COLO668 (cell line): ENCODE measurements around the gene FOXK1.
"Not testable (repeated sequence)": the region's sequence is repeated elsewhere in the genome, so short reads cannot be mapped to it uniquely, and the experiment has no call there.

ENCODE experiments used
- DNase-seq: peaks from one replicate; lab custom pipeline; 2025; ENCODE audit not compliant: unreplicated experiment; lab: John Stamatoyannopoulos, UW

Gene FOXK1

GRCh38 chr7:4783292-4783652, 101.2 kb downstream of the FOXK1 start:
- no peak for DNase-seq

GRCh38 chr7:4783762-4784351, 101.8 kb downstream of the FOXK1 start:
- no peak for DNase-seq

GRCh38 chr7:4784799-4785198, 102.7 kb downstream of the FOXK1 start:
- no peak for DNase-seq

GRCh38 chr7:4785371-4785770, 103.3 kb downstream of the FOXK1 start:
- no peak for DNase-seq

- no peak for DNase-seq
Observed at GRCh38 chr7:4786015-4786414, 103.9 kb downstream of the FOXK1 start.

GRCh38 chr7:4787541-4787940, 105.4 kb downstream of the FOXK1 start:
- no peak for DNase-seq

- no peak for DNase-seq
Observed at GRCh38 chr7:4787947-4788626, 106.0 kb downstream of the FOXK1 start.

GRCh38 chr7:4788627-4789189, 106.6 kb downstream of the FOXK1 start:
- DNase-seq = no peak

GRCh38 chr7:4789194-4790077, 107.3 kb downstream of the FOXK1 start:
- no peak for DNase-seq

- DNase-seq = no peak
Observed at GRCh38 chr7:4790078-4790465, 108.0 kb downstream of the FOXK1 start.

- DNase-seq = no peak
Observed at GRCh38 chr7:4790516-4790991, 108.5 kb downstream of the FOXK1 start.

- DNase-seq = no peak
Observed at GRCh38 chr7:4791101-4791737, 109.1 kb downstream of the FOXK1 start.

GRCh38 chr7:4791738-4792536, 109.8 kb downstream of the FOXK1 start:
- peak; percentile 37 for DNase-seq

- DNase-seq = no peak
Observed at GRCh38 chr7:4792537-4793126, 110.5 kb downstream of the FOXK1 start.

GRCh38 chr7:4793385-4793993, 111.4 kb downstream of the FOXK1 start:
- not testable (repeated sequence) for DNase-seq

- not testable (repeated sequence) for DNase-seq
Observed at GRCh38 chr7:4794171-4794570, 112.1 kb downstream of the FOXK1 start.

- DNase-seq = no peak
Observed at GRCh38 chr7:4794591-4795350, 112.7 kb downstream of the FOXK1 start.

- DNase-seq = no peak
Observed at GRCh38 chr7:4796453-4796852, 114.4 kb downstream of the FOXK1 start.
